ENCODE data around the gene MAP1LC3B.

- no peak for TF ChIP-seq REST (IDR thresholded peaks at IDR 0.05; ENCODE audit: insufficient read depth in 1 of 2, low read depth in 2 of 2, low read length in 2 of 2)
- no peak for TF ChIP-seq POLR2AphosphoS5 (IDR thresholded peaks at IDR 0.05; ENCODE audit: low read depth, low read length)
- no peak for TF ChIP-seq TAF1 (IDR thresholded peaks at IDR 0.05; ENCODE audit: borderline replicate concordance, insufficient read depth, low read length)
Observed at GRCh38 chr16:87445486-87445885, 53.4 kb downstream of the MAP1LC3B start.

Data from PFSK-1 (cell line).